Stimulated activated CD8-positive, alpha-beta memory T cell treated with anti-CD3 and anti-CD28 coated beads, Interleukin-4, amount 100 ng/mL, for 48 hours (primary cell): ENCODE data around the gene CFAP221.

Experiments used
- DNase-seq: peaks from one replicate; pipeline ENCODE4 v3.0.0-alpha.2; 2020

Gene CFAP221

DNA sequence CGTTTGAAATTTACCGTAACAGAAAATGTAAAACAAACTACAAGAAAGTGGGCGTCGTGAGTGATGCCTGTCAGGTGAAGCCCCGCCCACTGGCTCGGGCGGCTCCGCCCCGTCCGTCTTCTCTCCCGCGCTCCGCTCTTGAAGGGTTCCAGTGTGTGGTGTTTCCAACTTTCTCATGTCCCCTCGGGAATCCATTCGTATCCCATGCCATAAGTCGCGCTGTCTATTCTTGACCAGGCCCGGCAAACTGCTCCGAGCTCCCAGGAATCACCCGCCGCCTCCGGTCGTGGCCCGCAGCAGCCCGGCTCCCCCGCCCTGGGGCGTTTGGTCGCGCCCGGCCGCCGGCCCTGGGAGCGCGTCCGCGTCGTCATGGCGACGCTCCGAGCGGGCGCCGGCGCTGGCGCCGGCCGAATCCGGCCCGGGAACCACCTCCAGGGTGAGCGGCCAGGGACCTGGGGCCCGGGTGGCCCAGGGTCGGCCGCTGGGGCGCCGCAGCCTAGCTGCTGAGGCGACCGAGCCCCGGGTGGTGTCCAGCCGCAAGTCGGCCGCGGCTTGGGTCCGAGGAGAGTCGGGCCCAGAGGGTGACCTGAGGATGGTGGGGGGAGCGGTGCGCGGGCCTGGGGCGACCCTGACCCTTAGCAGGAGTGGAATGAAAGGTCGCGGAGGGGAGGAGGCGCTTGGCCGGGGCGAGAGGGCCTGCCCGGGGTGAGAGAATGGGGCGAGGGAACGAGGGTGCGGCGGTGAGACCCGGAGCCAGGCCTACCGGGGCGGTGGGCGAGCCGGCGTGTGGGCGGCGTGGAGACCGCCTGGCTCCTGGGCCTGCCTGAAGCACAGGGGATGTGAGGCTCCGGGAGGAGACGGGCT lies at the start of gene CFAP221:
Gene CFAP221, plus strand, starts transcription at position 375 of the 864 bp plus-strand sequence. CDS start 1,683 bp downstream, outside the sequence.
- DNase-seq = peak; percentile 77

DNA sequence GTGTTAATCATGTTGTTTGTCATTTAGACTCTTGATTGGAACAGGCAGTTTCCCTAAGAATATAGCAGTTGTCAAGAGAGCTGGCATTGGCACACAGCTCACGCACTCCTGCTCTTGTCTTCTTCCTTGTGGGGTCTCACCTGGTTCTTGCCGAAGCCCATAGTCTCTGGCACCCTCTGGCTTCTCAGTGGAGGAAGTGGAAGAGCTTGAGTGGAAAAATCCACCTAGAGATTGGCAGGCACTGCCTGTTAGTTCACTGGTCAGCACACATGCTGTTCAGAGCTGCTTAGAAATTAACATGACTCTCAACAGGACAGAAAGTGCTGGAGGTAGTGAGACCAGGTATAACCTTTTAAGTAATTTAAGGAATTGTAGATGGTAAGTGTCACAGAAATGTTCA lies 48.3 kb upstream of the CFAP221 start:
- no peak for DNase-seq

DNA sequence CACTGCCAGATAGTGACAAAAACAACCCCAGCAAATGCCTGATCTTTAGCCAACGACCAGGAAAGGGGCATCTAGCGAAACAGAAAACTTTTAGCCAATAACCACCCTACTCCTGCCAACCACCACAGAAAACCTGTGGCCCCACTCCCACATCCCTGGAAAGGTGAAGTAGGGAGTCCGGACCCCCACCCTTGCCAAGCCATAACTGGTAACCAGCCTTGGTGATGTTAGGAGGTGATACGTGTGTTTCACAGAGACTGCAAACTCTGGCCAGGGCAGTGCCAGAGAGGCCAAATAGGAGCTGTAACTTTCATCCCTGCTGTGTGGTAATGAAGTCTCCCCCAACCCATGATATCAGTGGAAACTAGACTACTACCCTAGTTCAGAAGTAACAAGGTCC lies 47.6 kb upstream of the CFAP221 start:
- DNase-seq = no peak

DNA sequence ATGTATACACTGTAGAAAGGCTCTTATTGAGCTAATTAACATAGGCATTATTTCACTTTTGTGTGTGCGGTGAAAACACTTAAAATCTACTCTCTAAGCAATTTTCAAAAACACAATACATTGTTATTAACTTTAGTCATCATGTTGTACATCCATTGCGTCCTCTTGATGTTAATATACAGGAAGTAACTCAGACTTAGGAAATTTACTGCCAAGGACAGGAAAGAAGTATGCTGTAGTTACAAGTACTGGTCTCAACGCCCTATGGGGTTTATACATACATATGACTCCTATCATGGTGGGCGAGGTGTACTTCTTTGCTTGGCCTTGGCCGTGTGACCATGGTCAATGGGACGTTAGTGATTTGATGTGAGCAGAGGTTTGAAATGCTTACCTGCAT lies 35.5 kb upstream of the CFAP221 start:
- DNase-seq = no peak

DNA sequence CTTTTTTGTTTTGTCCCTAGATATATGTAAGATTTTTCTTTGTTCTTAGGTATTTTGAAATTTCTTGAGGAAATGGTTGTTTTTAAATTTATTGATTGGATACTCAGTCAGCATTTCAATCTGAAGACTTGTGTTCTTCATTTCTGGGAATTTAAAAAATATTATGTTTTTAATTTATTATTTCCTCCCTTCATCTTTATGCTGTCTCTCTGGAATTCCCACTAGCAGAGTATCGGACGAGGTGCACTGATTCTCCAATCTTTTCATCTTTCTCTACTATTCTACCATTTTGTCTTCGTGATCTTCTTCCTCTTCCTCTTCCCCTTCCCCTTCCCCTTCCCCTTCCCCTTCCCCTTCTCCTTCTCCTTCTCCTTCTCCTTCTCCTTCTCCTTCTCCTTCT lies 32.3 kb upstream of the CFAP221 start:
- no peak for DNase-seq

DNA sequence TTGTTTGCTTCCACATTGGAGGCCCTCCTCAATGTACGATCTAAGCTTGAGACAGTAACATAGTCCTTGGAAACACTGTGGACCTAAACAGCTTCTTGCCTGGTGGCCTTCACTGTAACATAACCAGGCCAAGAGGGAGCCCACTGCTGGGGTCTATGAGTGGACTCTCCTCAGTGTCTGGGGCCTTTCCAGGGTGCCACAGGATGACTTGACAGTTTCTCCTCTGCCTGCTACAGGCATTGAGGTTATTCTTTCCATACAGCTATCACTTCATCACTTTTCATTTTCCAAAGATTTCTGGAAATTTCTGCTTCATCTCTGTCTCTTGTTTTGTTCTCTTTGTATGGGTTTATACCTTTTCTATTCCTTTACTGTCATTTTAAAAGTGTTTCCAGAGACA lies 31.3 kb upstream of the CFAP221 start:
- no peak for DNase-seq

DNA sequence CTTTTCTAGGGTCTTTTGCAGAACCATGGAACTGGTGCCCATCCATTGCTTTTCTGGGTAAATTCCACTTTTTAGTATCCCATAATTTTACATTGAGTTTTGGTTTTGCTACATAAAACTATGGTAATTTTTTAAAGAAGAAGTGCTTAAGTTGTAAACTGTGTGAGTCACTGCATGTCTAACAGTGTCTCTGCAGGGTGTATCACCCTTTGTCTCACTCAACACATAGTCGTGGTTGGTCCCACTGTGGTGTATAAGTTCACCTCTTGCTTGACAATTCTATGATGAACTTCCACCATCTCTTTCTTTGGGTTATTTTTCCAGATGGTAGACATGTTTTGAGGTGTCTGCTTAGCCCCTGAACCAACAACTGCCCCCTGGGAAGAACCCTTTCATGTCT lies 30.4 kb upstream of the CFAP221 start:
- DNase-seq = no peak

DNA sequence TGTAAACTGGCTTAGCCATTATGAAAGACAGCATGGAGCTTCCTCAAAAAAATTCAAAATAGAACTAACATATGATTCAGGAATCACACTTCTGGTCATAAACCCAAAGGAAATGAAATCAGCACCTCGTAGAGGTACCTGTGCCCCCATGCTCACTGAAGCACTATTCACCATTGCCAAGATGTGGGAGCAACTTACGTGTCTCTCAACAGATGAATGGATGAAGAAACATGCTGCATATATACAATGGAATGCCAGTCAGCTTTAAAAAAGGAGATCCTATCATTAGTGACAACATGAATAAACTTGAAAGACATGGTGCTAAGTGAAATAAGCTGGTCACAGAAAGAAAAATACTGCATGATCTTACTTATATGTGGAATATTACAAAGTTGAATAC lies 28.1 kb upstream of the CFAP221 start:
- no peak for DNase-seq

DNA sequence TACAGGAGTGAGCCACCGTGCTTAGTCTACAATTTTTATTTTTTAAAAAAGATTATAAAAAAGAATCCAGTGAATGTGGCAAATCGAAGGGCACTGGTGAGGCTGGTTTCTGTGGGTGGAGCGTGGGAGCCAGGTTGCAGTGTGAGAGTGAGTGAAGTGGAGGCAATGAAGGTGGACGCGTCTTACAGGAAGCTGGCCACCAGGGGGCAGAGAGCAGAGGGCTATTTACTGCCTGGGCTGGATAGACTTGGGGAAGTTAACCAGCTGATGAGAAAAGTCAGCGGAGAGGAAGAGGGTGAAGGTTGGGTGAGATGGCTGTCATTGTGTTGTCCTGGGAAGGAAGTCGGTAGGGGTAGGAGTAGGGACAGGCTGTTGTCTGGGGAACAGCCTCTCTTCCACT lies 26.8 kb upstream of the CFAP221 start:
- peak; percentile 73 for DNase-seq

DNA sequence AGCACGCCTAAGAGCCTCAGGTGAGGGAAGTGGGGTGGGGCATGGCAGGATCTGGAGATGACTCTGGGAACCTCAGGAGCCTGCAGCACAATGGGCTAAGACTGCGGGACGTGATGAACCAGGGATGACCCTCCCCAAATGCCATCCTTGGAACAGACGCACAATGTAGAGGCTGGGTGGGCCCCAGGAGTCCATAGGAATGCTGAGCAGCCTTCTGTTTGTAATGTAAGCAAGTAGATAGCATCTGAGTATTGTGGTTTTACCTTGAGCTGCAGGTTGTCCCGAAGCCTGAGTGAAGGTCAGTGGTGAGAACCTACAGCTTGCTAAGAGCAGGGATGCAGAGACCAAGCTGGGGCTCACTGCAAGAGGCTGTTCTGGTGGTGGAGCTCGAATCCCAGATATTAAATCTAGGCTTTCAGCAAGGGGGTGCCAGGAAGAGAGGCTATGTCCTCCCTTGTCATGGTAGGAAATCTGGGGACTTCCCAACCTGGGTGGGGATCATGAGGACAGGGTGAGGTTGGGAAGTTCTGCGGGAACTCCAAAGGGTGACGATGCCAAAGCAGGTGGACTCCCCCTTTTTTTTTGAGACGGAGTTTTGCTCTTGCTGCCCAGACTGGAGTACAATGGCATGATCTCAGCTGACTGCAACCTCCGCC lies 25.7 kb upstream of the CFAP221 start:
- DNase-seq = no peak

DNA sequence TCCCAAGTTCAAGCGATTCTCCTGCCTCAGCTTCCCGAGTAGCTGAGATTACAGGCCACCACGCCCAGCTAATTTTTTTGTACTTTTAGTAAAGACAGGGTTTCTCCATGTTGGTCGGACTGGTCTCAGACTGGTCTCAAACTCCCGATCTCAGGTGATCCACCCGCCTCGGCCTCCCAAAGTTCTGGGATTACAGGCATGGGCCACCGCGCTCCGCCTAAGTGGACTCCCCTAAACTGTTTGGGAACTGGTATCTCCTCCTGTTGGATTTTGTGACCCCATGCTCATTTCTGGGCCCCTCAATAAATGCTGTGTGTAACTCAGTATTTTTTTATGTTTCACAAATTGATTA lies 25.2 kb upstream of the CFAP221 start:
- no peak for DNase-seq

DNA sequence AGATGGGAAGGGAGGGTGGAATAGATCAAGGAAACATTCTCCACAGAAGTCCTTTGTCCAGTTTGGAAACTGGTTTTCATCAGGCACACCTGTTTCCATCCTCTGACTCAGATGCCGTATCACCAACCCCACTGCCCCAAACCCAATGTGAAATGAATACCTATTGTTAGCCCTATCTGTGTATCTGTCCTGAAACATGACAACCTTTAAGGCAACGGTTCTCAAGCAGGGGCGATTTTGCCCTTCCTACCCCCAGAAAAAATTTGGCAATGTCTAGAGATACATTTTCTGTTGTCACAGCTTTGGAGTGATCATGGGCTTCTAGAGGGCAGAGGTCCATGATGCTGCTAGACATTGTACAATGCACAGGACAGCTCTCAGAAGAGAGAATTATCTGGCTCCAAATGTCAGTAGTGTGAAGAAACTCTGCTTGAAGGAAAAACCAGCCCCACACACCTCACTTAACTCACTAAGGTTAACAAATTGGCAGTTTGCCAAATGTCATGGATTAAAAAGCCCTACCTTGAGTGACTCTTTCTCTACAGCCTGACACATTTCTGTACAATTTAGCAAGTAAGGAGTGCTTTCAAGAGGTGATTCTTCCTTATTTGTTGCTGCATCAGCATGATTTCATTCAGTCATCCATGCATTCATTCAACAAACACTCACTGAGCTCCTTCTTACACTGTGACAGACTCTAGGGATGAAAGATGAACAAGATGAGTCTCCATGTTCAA lies 23.4 kb upstream of the CFAP221 start:
- DNase-seq = no peak

DNA sequence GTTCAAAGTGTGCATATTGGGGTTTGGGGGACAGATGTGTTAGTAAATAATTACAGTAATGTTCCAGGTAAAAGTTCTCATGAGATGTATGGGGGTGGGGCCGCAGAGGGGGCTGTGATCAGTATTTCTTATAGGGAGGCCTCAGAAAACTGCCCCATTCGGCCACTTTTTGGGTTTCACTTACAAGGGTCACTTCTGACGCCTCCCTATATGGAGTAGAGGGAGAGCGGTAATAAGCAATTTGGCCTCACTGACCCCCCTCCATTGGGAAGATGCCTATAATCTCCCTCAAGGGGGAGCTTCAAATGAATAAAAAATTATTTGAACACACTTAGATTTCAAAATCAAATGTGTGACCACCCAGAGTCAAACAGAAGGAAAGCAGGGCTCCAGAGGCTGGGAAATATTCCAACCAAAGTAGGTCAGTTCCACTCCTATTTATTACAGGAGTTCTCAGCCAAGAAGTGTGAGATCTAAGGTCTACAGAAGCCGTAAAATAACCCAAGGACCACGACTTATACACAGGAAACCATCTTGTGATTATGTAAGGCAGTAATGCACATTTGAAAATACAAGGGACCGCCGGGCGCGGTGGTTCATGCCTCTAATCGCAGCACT lies 22.7 kb upstream of the CFAP221 start:
- no peak for DNase-seq

DNA sequence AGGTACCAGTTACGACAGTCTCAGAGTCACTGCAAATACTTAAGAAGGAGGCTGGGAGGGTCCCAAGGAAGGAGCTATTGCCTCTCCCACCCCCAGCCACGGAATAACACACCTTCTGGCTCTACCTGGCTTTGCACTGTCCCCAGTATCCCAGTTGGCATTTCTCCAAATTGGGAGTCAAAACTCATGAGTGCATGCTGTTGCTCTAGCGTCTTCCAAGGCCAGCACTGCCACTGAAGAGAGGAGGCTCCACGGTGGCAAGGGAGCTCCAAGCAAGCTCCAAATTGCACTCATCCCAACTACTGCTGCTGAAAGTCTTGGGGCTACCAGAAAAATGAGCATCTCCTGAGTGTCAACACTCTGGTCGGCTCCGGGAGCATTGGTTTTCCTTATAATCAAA lies 21.6 kb upstream of the CFAP221 start:
- DNase-seq = no peak

DNA sequence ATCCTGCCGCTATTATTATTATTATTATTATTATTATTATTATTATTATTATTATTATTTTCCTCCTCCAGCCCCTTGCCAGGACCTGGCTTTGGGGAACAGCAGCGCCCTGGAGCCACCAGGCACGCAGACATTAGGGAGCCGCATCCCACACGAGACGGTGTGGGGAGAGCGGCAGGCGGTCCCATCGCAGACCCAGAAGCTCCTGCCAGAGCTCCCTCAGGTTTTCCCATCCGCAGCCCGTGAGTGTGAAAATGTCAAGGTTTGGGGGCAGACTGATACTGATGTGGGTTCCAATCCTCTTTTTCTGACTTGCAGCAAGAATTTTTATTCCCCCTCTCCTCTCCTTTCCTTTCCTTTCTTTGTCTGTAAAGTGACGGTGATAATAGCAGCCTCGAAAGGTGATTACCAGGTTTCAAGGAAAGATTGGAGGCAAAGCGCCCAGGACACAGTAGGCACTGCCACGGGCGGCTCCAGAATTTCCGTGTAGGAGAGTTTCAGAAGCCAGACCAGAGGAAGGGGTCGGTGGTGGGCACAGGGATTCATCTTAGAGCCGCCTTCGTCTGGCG lies 20.8 kb upstream of the CFAP221 start:
- no peak for DNase-seq

DNA sequence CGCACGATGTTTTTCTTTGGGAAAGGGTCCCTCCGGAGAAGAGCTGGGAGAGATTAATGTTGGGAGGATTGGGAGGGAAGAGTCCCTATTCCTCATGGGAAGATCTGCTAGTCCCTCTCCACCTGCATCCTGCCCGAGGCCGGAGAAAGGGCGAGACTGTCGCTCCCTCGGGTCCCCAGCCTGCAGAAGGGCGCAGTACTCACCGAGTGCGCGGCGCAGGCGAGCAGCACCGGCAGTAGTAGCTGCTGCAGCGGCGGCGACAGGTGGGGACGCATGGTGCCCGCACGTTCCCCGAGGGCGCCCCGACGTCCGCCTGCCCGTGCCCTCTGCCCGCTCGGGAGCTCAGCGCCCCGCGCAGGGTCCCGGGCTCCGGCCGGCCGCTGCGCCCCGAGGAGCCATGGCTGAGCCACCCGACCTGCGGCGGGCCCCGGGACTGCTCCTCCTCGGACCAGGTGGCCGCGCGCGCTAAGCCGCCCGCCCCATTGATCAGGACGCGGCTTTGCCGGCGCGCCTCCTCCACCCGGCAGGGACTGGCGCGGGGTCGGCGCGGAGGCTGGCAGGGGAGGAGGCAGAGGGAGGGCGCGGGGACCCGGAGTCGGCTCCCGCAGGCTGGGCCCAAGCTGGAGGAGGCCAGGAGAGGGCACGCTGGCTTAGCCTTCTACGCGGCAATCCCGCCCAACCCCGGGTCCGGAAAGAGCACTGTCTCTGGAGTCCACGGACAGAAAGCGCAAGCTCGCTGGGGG lies 20.1 kb upstream of the CFAP221 start, which contains the start of gene SCTR:
Gene SCTR, minus strand, starts transcription at position 532 of the 743 bp plus-strand sequence. Its CDS starts 257 bp downstream, at position 275.
- DNase-seq = no peak

DNA sequence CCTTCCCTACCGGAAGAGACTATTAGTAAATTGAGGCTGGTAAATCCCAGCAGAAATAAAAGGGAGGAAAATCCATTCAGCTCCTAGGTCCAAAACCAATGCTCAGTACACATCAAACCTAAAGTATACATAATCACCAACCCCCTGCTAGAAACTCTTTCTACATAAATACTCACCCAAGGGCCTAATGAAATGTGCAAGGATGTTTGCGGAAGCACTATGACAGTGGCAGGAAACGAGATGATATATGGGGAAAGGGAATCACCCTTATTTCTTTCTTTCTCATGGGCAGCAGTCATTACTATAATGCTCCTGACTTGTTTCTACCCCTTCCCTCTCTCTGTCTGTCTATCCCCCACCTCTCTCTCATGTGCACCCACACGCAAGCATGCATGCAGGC lies 18.6 kb upstream of the CFAP221 start:
- DNase-seq = no peak

DNA sequence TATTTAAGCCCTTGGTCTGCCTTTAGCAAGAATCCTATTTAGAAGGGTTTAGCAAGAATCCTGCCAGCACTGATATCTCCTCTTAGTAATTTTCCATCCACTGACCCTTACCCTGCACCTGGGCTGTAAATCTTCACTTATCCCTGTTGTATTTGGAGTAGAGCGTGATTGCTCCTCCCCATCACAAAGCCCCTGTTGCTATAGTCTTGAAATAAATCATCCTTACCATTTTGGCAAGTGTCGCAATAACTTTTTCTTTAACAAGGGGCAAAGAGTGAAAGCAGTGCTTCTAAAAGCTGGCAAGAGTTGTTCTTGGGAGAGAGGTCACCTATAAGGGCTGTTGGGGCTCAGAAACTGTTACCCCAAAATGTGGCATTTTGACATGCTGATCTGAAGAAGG lies 16.2 kb upstream of the CFAP221 start:
- DNase-seq = no peak

DNA sequence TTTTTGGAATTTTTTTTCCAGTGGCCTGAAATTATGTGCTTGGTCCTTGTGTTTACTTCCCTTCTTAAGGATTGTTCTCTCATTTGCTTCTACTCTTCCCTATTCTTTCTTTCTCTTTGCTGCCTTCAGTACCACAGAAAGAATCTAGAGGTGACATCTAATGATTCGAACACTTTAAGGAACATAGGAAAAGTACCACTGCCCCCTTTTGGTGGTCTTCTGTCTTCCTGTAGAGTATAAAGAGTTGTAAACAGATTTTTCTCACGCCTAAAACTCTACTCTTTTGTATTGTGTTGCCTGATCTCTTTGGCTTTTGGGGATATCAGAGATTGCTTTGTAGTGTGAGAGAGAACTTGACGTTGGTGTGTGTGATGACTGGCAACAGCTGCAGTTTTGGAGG lies 13.0 kb upstream of the CFAP221 start:
- DNase-seq = no peak

DNA sequence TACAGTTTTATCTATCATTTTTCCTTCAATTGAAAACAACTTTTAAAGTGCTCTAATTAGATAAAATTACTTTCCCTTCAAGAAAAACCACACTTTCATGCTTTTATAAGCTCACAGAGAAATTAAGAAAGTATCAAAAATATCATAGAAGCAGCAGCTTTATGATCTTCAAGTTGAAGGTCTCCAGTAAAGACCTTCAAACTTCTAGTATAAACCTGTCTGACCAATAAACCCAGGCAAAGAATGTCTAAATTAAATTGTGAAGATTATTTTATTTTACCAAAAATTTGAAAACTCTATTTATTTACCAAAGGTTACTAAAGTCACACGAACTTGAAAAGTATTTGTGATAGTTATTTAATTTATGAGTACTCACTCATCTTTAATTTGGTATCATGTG lies 10.7 kb upstream of the CFAP221 start:
- DNase-seq = no peak

DNA sequence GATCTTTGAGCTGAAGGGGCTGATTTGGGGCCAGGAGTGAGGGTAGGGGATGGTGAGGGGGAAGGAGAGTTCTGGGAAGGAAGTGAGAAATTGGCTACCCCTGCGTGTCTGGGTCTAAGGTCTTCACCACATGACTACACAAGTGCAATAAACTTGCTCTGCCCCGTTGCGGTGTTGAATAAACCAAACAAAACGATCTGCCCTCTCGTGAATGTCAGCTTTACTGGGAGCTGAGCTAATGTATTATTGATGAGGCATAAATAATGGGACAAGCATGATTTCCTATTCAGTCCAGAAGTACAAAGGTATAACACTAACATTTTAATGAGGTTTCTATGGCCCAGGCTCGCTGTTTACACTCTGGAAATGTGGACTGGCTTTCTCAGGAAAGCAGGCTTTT lies 8.0 kb upstream of the CFAP221 start:
- no peak for DNase-seq

DNA sequence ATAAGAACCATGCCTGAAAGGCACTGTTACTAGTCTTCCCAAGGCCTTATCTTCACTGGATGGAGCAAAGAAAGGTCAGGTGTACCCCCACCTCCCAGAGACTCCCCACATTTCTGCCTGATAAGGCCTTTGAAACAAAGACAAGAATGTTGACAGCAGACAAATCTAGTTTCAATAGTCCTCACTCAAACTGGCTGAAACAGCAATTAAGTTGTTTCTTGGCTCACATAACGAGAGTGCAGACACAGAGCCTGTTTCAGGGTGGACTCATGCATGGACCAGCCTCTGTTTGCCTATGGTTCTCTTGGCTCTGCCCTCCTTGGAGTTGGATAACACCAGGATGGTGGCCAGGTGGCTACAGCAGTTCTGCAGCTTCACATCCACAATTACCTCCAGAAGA lies 7.5 kb upstream of the CFAP221 start:
- no peak for DNase-seq
